GM12892 (cell line): ENCODE data around the gene ZSCAN21.

ENCODE experiments used
- POLR2A ChIP-seq: IDR thresholded peaks from 2 replicates; pipeline ENCODE4 v1.6.1; 2011; ENCODE audit warnings: low read depth, low read length, control low read depth
- POLR2AphosphoS5 ChIP-seq: IDR thresholded peaks from 2 replicates; pipeline ENCODE4 v1.6.1; 2011; ENCODE audit warnings: low read depth, low read length, control low read depth
- TAF1 ChIP-seq: IDR thresholded peaks from 2 replicates; pipeline ENCODE4 v1.6.1; 2011; ENCODE audit warnings: low read depth, mild to moderate bottlenecking, control low read depth, low read length, borderline replicate concordance

GRCh38 chr7:100085515-100085914 lies 35.9 kb downstream of the ZSCAN21 start:
- TF ChIP-seq POLR2A (no peak), POLR2AphosphoS5 (no peak), TAF1 (no peak)
